Measurements from ENCODE around the gene LIPH. TPM values are rescaled to one million over a fixed set of nuclear protein-coding genes. Genes with fewer than 3 reads are reported as not detected.
"Not testable (repeated sequence)": the region's sequence is repeated elsewhere in the genome, so short reads cannot be mapped to it uniquely, and the experiment has no call there.

The LIPH gene
- total RNA-seq, 1 donor from 2014 or later: not detected

DNA sequence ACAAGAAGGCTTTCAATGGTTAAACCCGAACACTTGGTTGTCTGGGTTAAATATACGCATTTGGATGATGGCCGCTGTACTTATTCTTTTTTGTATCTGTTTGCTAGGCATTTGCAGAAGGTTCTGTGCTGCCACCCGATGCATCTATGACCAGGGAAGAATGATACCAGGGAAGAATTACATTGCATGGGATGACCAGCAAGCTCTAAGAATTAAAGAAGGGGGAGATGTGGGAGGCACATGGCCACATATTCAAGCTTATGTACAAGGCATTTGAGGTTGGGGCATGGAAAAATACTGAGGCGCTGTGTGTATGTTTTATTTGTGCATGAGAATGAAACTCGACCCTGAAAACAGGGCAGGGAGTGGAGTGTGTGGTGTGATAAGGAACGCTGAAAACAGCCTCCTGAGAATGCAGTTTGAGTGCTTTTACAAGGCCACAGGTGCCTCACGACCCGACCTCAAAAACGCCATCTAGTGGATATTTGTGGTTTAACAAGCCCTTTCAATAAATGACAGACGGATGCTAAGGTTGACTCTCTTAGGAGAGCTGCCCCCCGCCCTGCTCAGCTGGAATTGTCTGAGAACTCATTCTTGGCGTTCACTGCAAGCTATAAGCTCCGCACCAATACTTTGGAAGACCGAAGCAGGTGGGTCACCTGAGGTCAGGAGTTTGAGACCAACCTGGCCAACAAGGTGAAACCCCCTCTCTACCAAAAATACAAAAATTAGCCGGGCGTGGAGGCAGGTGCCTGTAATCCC is 22.9 kb upstream of the LIPH start:
- not testable (repeated sequence) for H3K4me1 ChIP-seq; H3K27ac Mint-ChIP-seq; H3K79me2 ChIP-seq (ENCODE audit: low read depth); H3K9ac ChIP-seq; H3K4me3 ChIP-seq; H3K36me3 Mint-ChIP-seq; H4K20me1 ChIP-seq (ENCODE audit: low read depth); H3K36me3 ChIP-seq; H3F3A ChIP-seq (ENCODE audit: low read depth); H3K4me3 Mint-ChIP-seq; H3K27me3 ChIP-seq; H3K9me3 ChIP-seq (ENCODE audit: low read depth); H3K4me1 Mint-ChIP-seq; H3K27me3 Mint-ChIP-seq (ENCODE audit: insufficient read depth, low read depth); H3K27ac ChIP-seq
- peak overlapping the region; percentile 90 for H2AFZ ChIP-seq (replicated peaks)
- H3K9me3 Mint-ChIP-seq: peaks cover 14% of the 10 kb centered on the region
- TF ChIP-seq, protein P1, sequence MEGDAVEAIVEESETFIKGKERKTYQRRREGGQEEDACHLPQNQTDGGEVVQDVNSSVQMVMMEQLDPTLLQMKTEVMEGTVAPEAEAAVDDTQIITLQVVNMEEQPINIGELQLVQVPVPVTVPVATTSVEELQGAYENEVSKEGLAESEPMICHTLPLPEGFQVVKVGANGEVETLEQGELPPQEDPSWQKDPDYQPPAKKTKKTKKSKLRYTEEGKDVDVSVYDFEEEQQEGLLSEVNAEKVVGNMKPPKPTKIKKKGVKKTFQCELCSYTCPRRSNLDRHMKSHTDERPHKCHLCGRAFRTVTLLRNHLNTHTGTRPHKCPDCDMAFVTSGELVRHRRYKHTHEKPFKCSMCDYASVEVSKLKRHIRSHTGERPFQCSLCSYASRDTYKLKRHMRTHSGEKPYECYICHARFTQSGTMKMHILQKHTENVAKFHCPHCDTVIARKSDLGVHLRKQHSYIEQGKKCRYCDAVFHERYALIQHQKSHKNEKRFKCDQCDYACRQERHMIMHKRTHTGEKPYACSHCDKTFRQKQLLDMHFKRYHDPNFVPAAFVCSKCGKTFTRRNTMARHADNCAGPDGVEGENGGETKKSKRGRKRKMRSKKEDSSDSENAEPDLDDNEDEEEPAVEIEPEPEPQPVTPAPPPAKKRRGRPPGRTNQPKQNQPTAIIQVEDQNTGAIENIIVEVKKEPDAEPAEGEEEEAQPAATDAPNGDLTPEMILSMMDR (IDR thresholded peaks at IDR 0.05): peak; percentile 66
- peak overlapping the region; percentile 37 for H3K4me2 ChIP-seq
- peak; percentile 82 for DNase-seq (ENCODE audit: low spot score)

DNA sequence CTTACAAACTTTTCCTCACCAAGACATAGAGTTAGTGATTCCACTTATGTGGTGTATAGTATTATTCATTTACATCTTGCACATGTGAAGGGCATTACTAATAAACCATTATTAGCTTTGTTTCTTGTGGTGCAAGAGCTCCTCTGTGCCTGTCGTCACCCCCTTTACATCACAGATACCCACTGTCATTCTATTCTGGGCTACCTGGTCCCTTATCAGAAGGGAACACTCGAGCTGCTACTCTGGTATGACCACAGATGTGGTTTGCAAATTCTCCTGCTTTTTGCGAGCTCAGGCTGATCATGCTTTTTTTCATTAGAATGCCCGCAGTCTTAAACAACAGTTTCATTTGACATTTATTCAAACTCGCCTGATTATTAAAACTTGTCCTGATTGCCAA is 19.8 kb upstream of the LIPH start:
- Histone ChIP-seq H3K9ac (no peak overlapping the region), H3F3A (ENCODE audit: low read depth) (no peaks in the 10 kb centered on the region), H3K36me3 (no peaks in the 10 kb centered on the region), H3K4me1 (peaks cover 3% of the 10 kb centered on the region), H3K4me3 (no peak overlapping the region), H2AFZ (replicated peaks) (no peak overlapping the region), H3K27ac (no peak overlapping the region), H3K9me3 (ENCODE audit: low read depth) (no peaks in the 10 kb centered on the region), H3K79me2 (ENCODE audit: low read depth) (no peaks in the 10 kb centered on the region), H4K20me1 (ENCODE audit: low read depth) (no peaks in the 10 kb centered on the region), H3K27me3 (no peaks in the 10 kb centered on the region), H3K4me2 (no peak overlapping the region)
- TF ChIP-seq, protein P1 (IDR thresholded peaks at IDR 0.05): no peak
- TF ChIP-seq EZH2 (IDR thresholded peaks at IDR 0.05) (no peak), EZH2phosphoT487 (IDR thresholded peaks at IDR 0.05) (no peak)
- H3K9me3 Mint-ChIP-seq: peaks cover 17% of the 10 kb centered on the region
- no peak for DNase-seq (ENCODE audit: low spot score)
- peaks cover 2% of the 10 kb centered on the region for H3K27me3 Mint-ChIP-seq (ENCODE audit: insufficient read depth, low read depth)
- H3K4me3 Mint-ChIP-seq: no peak overlapping the region
- peaks cover 4% of the 10 kb centered on the region for H3K4me1 Mint-ChIP-seq
- no peak overlapping the region for H3K27ac Mint-ChIP-seq
- no peaks in the 10 kb centered on the region for H3K36me3 Mint-ChIP-seq

DNA sequence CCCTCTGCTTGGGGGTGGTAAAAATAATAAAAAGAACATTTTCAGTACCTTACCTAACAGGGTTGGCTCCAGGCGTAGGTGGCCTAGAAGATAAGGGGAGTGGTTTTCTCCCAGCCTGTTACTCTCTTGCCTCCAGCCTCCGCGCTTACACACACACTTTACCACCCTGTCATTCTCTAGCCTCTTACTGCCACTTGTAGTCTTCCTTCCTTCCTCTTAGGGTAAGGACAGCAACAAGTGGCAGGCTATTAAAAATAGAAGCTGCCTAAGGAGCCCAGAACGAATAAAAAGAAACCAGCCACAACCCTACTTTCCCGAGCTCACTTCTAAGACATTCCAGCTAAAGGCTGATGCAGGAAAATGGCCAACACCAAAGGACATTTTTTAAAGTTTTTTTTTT is 9.6 kb upstream of the LIPH start:
- Mint-ChIP-seq H3K36me3 (no peaks in the 10 kb centered on the region), H3K27ac (no peak overlapping the region), H3K4me1 (peaks cover 7% of the 10 kb centered on the region), H3K27me3 (ENCODE audit: insufficient read depth, low read depth) (peaks cover 7% of the 10 kb centered on the region), H3K4me3 (no peak overlapping the region), H3K9me3 (no peaks in the 10 kb centered on the region)
- Histone ChIP-seq H3K27me3 (peaks cover 9% of the 10 kb centered on the region), H3K4me1 (peaks cover 10% of the 10 kb centered on the region), H3K36me3 (no peaks in the 10 kb centered on the region), H3K9ac (no peak overlapping the region), H3K9me3 (ENCODE audit: low read depth) (no peaks in the 10 kb centered on the region), H2AFZ (replicated peaks) (no peak overlapping the region), H4K20me1 (ENCODE audit: low read depth) (no peaks in the 10 kb centered on the region), H3K4me2 (no peak overlapping the region), H3F3A (ENCODE audit: low read depth) (no peaks in the 10 kb centered on the region), H3K4me3 (no peak overlapping the region), H3K79me2 (ENCODE audit: low read depth) (no peaks in the 10 kb centered on the region), H3K27ac (no peak overlapping the region)
- TF ChIP-seq EZH2phosphoT487 (IDR thresholded peaks at IDR 0.05): no peak
- TF ChIP-seq EZH2 (IDR thresholded peaks at IDR 0.05): no peak
- TF ChIP-seq, protein P1 (IDR thresholded peaks at IDR 0.05): no peak
- DNase-seq (ENCODE audit: low spot score): no peak
